Lower lobe of right lung (tissue), 2 donors: ENCODE results near the gene MRPL38. TPM values are rescaled to one million over a fixed set of nuclear protein-coding genes. Genes with fewer than 3 reads are reported as not detected.
A peak's percentile ranks its signal among the peaks of the same experiment; 100 is the strongest.

Experiments
- ATAC-seq, 2 donors: fragments of 200-7000 bp; cut with Tn5 transposase; one replicate each; pipeline ENCODE4 v1.9.1; 2020 to 2022; ENCODE audit warnings: mild to moderate bottlenecking in 2 of 2, moderate library complexity in 2 of 2
- DNase-seq: peaks from one replicate; pipeline ENCODE4 v3.0.0-alpha.2; 2020
- H3K27ac ChIP-seq: fragments of 200-600 bp; one replicate; pipeline ENCODE4 v1.8.0; 2022
- H3K27me3 ChIP-seq: fragments of 200-600 bp; one replicate; pipeline ENCODE4 v1.8.0; 2022; ENCODE audit warnings: low read depth
- H3K36me3 ChIP-seq: fragments of 200-600 bp; one replicate; pipeline ENCODE4 v1.8.0; 2022; ENCODE audit warnings: mild to moderate bottlenecking
- H3K4me1 ChIP-seq: fragments of 200-600 bp; one replicate; pipeline ENCODE4 v1.8.0; 2022
- H3K4me3 ChIP-seq: fragments of 200-600 bp; one replicate; pipeline ENCODE4 v1.8.0; 2022; ENCODE audit warnings: mild to moderate bottlenecking
- H3K9me3 ChIP-seq: fragments of 200-600 bp; one replicate; pipeline ENCODE4 v1.8.0; 2022
- CTCF ChIP-seq: fragments of 200-600 bp; IDR thresholded peaks from one replicate; pipeline ENCODE4 v1.8.0; 2022; ENCODE audit warnings: antibody characterized with exemption, mild to moderate bottlenecking
- intact Hi-C: fragments of 100-400 bp; cut with DNase I; formaldehyde crosslinking; loops from one replicate; pipeline ENCODE4 v1.11.0; 2022
- total RNA-seq: library from RNA; stranded (reverse); fragmentation: NEBNext Ultra II Directional; extraction: Animal tissue kit (Norgen Biotek cat#: 25700); gene quantifications from one replicate; pipeline ENCODE4 v1.2.1, GENCODE V29; 2021
- donor health status: DM: no; HTN: yes; CAD: no; lungs with severe emphysema.

The MRPL38 gene
- total RNA-seq, 1 donor from 2014 or later: 68.9 TPM

GRCh38 chr17:75942473-75942872 lies 37.8 kb upstream of the MRPL38 start:
- no peak for ATAC-seq
- intact Hi-C loops: no loop called here

GRCh38 chr17:75941442-75941819 lies 36.7 kb upstream of the MRPL38 start:
- no peak for ATAC-seq
- no peaks in the 10 kb centered on the region for H3K27me3 ChIP-seq
- H3K36me3 ChIP-seq: peaks cover 18% of the 10 kb centered on the region
- H3K4me3 ChIP-seq: peak overlapping the region; percentile 90
- H3K4me1 ChIP-seq: peaks cover 12% of the 10 kb centered on the region
- H3K9me3 ChIP-seq: no peaks in the 10 kb centered on the region
- no peak for DNase-seq
- no peak for TF ChIP-seq CTCF
- intact Hi-C loops: no loop called here
- peak overlapping the region; percentile 31 for H3K27ac ChIP-seq

More at GRCh38 chr17:75942473-75942872, 37.8 kb upstream of the MRPL38 start:
- no peak for TF ChIP-seq CTCF
- Histone ChIP-seq H3K4me1 (peaks cover 12% of the 10 kb centered on the region), H3K36me3 (peaks cover 29% of the 10 kb centered on the region), H3K27ac (no peak overlapping the region), H3K4me3 (no peak overlapping the region), H3K9me3 (no peaks in the 10 kb centered on the region), H3K27me3 (no peaks in the 10 kb centered on the region)
- DNase-seq: no peak

DNA sequence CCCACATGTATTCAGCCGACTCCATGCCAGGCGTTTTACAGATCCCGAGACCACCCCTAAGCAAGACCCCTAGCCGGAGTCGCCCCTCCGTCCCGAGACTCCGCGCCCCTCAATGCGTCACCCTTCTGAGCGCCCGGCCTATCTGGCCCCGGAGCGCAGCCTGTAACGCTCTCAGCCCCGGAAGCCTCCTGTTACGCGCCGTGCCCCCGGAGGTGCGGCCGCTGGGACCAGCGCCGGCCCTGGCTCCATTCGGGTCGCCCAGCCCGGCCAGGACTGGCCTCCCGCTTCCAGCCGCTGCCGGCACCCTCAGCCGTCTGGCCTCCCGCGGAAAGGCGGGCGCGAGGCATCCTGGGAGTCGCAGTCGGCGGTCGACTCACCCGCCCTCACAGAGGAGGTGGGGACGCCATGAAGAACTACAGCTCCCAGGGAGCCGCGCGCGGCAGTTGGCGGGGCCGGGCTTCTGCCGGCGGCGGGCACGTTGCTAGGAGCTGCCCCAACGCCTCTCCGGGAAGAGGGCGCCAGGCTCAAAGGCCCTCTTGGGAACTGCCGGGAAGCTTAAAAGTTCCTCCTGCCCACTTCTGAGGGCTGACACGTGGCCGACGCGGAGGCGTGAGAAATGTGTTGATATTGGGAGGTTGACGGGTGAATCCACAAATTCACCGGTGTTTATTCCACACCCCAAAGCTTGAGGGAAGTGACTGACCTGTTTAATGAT lies 36.2 kb upstream of the MRPL38 start, which contains the start of gene FBF1:
TSS of gene FBF1 (minus strand) at position 316 of the 715 bp plus-strand sequence. CDS start 2,893 bp downstream, outside the sequence.
- DNase-seq: peak; percentile 97
- TF ChIP-seq CTCF: peak; percentile 24
- Histone ChIP-seq H3K36me3 (peaks cover 13% of the 10 kb centered on the region), H3K27ac (peak within 1 kb of the TSS; percentile 86), H3K27me3 (no peaks in the 10 kb centered on the region), H3K9me3 (no peaks in the 10 kb centered on the region), H3K4me3 (peak within 1 kb of the TSS; percentile 90), H3K4me1 (peaks cover 12% of the 10 kb centered on the region)
- ATAC-seq: peak; percentile 99
- intact Hi-C loops: no loop called here

DNA sequence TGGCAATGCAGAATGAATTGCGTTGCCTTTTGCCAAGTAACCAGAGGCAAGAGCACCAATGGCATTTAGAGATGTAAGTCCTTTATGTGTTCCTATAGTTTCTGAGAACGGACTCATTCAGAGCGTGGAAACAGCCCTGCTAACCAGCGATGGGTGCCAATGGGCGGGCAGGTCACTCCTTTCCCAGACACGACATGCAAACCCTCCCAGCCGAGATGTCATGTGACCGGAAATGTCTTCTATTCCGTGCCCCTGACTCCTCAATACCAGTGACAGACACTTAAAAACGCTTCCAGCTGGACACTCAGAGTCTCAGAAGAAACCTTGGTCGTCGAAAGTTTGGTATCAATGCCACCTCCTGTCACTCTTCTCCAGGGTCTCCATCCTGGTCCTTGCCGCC lies 33.0 kb upstream of the MRPL38 start:
- H3K27ac ChIP-seq: no peak overlapping the region
- TF ChIP-seq CTCF: no peak
- H3K4me3 ChIP-seq: no peak overlapping the region
- peaks cover 12% of the 10 kb centered on the region for H3K4me1 ChIP-seq
- no peaks in the 10 kb centered on the region for H3K27me3 ChIP-seq
- intact Hi-C loops: no loop called here
- ATAC-seq: no peak
- no peaks in the 10 kb centered on the region for H3K36me3 ChIP-seq
- no peaks in the 10 kb centered on the region for H3K9me3 ChIP-seq
- no peak for DNase-seq

- DNase-seq: no peak
- no peak for TF ChIP-seq CTCF
Observed at GRCh38 chr17:75933808-75934207, 29.1 kb upstream of the MRPL38 start.

More at GRCh38 chr17:75933808-75934207, 29.1 kb upstream of the MRPL38 start:
- Histone ChIP-seq H3K27me3 (no peaks in the 10 kb centered on the region), H3K4me3 (no peak overlapping the region), H3K36me3 (no peaks in the 10 kb centered on the region), H3K27ac (no peak overlapping the region), H3K4me1 (no peaks in the 10 kb centered on the region), H3K9me3 (no peaks in the 10 kb centered on the region)
- intact Hi-C loops: no loop called here
- ATAC-seq: no peak
